ENCODE results near the gene SPSB2. TPM values are rescaled to one million over a fixed set of nuclear protein-coding genes. Genes with fewer than 3 reads are reported as not detected.
"Not testable (repeated sequence)": the region's sequence is repeated elsewhere in the genome, so short reads cannot be mapped to it uniquely, and the experiment has no call there.

Gene SPSB2
- total RNA-seq, 1 donor = 8.0 TPM

- no peak for DNase-seq (ENCODE audit: low read depth)
- TF ChIP-seq CTCF (IDR thresholded peaks at IDR 0.05; ENCODE audit: insufficient read depth, low read length) = no peak
- no peak overlapping the region for H3K4me3 ChIP-seq (ENCODE audit: low read depth, low read length)
Observed at GRCh38 chr12:6888360-6888759, 15.3 kb upstream of the SPSB2 start.

GRCh38 chr12:6887460-6887859 is 14.4 kb upstream of the SPSB2 start:
- TF ChIP-seq CTCF (IDR thresholded peaks at IDR 0.05; ENCODE audit: insufficient read depth, low read length) = no peak
- DNase-seq (ENCODE audit: low read depth) = no peak
- no peak overlapping the region for H3K4me3 ChIP-seq (ENCODE audit: low read depth, low read length)

GRCh38 chr12:6886206-6886999 is 13.3 kb upstream of the SPSB2 start:
- not testable (repeated sequence) for DNase-seq (ENCODE audit: low read depth); H3K4me3 ChIP-seq (ENCODE audit: low read depth, low read length)

GRCh38 chr12:6884539-6884938 is 11.4 kb upstream of the SPSB2 start:
- H3K4me3 ChIP-seq (ENCODE audit: low read depth, low read length) = no peak overlapping the region
- DNase-seq (ENCODE audit: low read depth) = no peak
- TF ChIP-seq CTCF (IDR thresholded peaks at IDR 0.05; ENCODE audit: insufficient read depth, low read length) = no peak

- no peak overlapping the region for H3K4me3 ChIP-seq (ENCODE audit: low read depth, low read length)
- no peak for TF ChIP-seq CTCF (IDR thresholded peaks at IDR 0.05; ENCODE audit: insufficient read depth, low read length)
- DNase-seq (ENCODE audit: low read depth) = no peak
Observed at GRCh38 chr12:6883683-6884082, 10.6 kb upstream of the SPSB2 start.

GRCh38 chr12:6883252-6883651 is 10.1 kb upstream of the SPSB2 start:
- TF ChIP-seq CTCF (IDR thresholded peaks at IDR 0.05; ENCODE audit: insufficient read depth, low read length) = no peak
- no peak overlapping the region for H3K4me3 ChIP-seq (ENCODE audit: low read depth, low read length)
- no peak for DNase-seq (ENCODE audit: low read depth)

- not testable (repeated sequence) for DNase-seq (ENCODE audit: low read depth); H3K4me3 ChIP-seq (ENCODE audit: low read depth, low read length)
Observed at GRCh38 chr12:6879824-6880223, 6.7 kb upstream of the SPSB2 start.

- H3K4me3 ChIP-seq (ENCODE audit: low read depth, low read length) = peak overlapping the region; percentile 91
- DNase-seq (ENCODE audit: low read depth) = not testable (repeated sequence)
Observed at GRCh38 chr12:6874015-6874368, 889 bp upstream of the SPSB2 start.
